ENCODE data around the gene EPS8. TPM values are rescaled to one million over a fixed set of nuclear protein-coding genes. Genes with fewer than 3 reads are reported as not detected.

The EPS8 gene
- total RNA-seq, 6 experiments from 2014 or later = 46.1 to 50.7 (median 46.6) TPM

DNA sequence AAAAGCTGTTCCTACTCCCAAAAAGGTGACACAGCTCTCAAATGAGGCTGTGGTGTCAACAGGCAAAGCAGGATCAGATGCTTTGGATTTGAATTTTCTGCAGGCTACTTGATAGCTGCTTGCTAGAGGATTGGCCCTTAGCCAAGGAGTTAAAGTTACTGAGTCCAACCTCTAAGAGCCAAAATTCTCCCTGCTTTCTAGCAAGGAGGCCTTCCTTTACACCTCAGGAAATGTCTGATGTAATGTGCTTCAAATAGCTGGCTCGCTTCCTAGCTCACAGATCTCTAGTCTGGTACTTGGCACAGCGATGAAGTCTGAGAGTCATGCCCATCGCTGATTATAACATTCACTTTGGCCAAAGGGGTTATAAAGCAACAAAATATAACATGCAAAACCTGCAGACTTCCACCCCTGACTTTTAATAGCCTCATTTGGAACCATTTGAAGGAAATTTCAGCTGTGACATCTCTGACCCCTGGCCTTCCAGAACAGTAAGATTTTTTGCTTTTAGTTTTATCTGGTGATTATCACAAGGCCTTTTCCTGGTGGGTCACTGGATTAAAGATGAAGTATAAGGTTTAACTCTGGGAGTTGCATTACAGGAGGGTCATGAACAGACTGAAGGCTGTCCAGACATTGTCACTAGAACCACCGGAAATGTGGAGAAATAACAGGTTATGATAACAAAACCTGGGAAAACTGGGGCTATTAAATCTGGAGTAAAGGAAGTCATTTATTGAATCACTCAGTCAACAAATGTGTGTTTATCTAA lies 189.7 kb downstream of the EPS8 start:
- peaks cover 43% of the 10 kb centered on the region for H3K4me1 Mint-ChIP-seq (ENCODE audit: low read depth)
- no peak for TF ChIP-seq CTCF (IDR thresholded peaks at IDR 0.05)
- peak; percentile 14 for DNase-seq
- no peak overlapping the region for H3K4me3 Mint-ChIP-seq
- H3K9me3 Mint-ChIP-seq = no peaks in the 10 kb centered on the region
- no peaks in the 10 kb centered on the region; the same call in 1 of the 2 replicates for H3K27me3 Mint-ChIP-seq (ENCODE audit: insufficient read depth)
- H3K27ac Mint-ChIP-seq = peak overlapping the region; percentile 69; the same call in 1 of the 2 replicates
- no peaks in the 10 kb centered on the region for H3K36me3 Mint-ChIP-seq (ENCODE audit: low read depth)

GRCh38 chr12:15597125-15597830 lies 191.9 kb downstream of the EPS8 start:
- Mint-ChIP-seq H3K4me3 (no peak overlapping the region), H3K9me3 (no peaks in the 10 kb centered on the region), H3K4me1 (ENCODE audit: low read depth) (peaks cover 49% of the 10 kb centered on the region), H3K27ac (no peak overlapping the region), H3K36me3 (ENCODE audit: low read depth) (no peaks in the 10 kb centered on the region), H3K27me3 (ENCODE audit: insufficient read depth) (peaks cover under 1% of the 10 kb centered on the region)
- no peak for TF ChIP-seq CTCF (IDR thresholded peaks at IDR 0.05)
- no peak for DNase-seq

DNA sequence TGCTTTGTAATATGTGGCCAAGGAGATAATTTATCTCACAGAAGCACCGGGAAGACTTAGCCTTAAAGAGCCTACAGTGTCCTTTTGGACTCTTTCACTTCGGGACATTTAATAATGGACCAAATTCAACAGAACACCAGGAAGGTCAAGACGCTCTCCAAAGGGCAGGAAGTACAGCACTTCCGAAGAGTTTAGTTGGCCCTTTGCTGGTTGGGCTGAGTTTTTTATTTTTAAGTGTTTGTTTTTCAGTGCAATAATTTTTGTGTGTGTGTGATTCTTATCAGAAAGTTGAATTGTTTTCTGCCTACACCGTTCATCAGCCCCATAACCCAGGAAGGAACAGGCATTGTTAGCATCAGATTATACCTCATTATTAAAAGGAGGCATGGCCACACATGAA lies 193.0 kb downstream of the EPS8 start:
- Mint-ChIP-seq H3K27ac (no peak overlapping the region), H3K4me1 (ENCODE audit: low read depth) (peaks cover 38% of the 10 kb centered on the region), H3K27me3 (ENCODE audit: insufficient read depth) (peaks cover 2% of the 10 kb centered on the region), H3K4me3 (no peak overlapping the region), H3K9me3 (no peaks in the 10 kb centered on the region), H3K36me3 (ENCODE audit: low read depth) (no peaks in the 10 kb centered on the region)
- no peak for DNase-seq
- TF ChIP-seq CTCF (IDR thresholded peaks at IDR 0.05) = no peak

DNA sequence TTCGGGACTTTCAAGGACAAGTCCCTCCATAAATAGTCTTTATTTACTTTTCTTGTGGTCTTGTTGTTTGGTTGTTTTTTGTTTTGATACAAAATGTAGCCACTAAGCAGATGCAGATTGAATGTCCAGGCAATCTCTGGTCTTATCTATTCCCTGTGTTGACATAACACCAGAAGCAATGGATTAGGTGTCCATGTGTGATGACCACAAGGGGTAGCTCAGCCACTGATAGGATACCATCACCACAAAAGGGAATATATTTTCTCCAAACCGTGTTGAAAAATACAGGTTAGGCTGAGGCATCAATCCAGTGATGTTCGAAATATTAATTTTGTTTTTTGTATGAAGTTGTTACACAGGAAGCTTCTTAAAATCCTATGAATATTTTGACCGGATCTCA lies 196.3 kb downstream of the EPS8 start:
- DNase-seq = no peak
- TF ChIP-seq CTCF (IDR thresholded peaks at IDR 0.05) = peak; percentile 65
- H3K9me3 Mint-ChIP-seq = no peaks in the 10 kb centered on the region

GRCh38 chr12:15591811-15592210 lies 197.4 kb downstream of the EPS8 start:
- Mint-ChIP-seq H3K27me3 (ENCODE audit: insufficient read depth) (peaks cover 2% of the 10 kb centered on the region; the same call in 1 of the 2 replicates), H3K4me1 (ENCODE audit: low read depth) (peaks cover 33% of the 10 kb centered on the region), H3K4me3 (no peak overlapping the region), H3K27ac (no peak overlapping the region), H3K36me3 (ENCODE audit: low read depth) (no peaks in the 10 kb centered on the region), H3K9me3 (no peaks in the 10 kb centered on the region)
- DNase-seq = no peak
- no peak for TF ChIP-seq CTCF (IDR thresholded peaks at IDR 0.05)

More for the DNA sequence above, 196.3 kb downstream of the EPS8 start:
- no peaks in the 10 kb centered on the region for H3K36me3 Mint-ChIP-seq (ENCODE audit: low read depth)
- H3K4me1 Mint-ChIP-seq (ENCODE audit: low read depth) = peaks cover 27% of the 10 kb centered on the region
- H3K27ac Mint-ChIP-seq = no peak overlapping the region
- no peak overlapping the region for H3K4me3 Mint-ChIP-seq
- H3K27me3 Mint-ChIP-seq (ENCODE audit: insufficient read depth) = peaks cover 2% of the 10 kb centered on the region; the same call in 1 of the 2 replicates
